Upper lobe of right lung (tissue), 1 donor: ENCODE data around the gene MS4A1. TPM values are rescaled to one million over a fixed set of nuclear protein-coding genes. Genes with fewer than 3 reads are reported as not detected.
"Not testable (repeated sequence)": the region's sequence is repeated elsewhere in the genome, so short reads cannot be mapped to it uniquely, and the experiment has no call there.

Experiments used
- ATAC-seq: fragments of 200-7000 bp; cut with Tn5 transposase; one replicate; pipeline ENCODE4 v1.9.1; 2020; ENCODE audit warnings: mild to moderate bottlenecking, moderate library complexity
- DNase-seq: peaks from one replicate; pipeline ENCODE4 v3.0.0-alpha.2; 2020
- H3K27ac ChIP-seq: fragments of 200-600 bp; one replicate; pipeline ENCODE4 v1.8.0; 2022
- H3K27me3 ChIP-seq: fragments of 200-600 bp; one replicate; pipeline ENCODE4 v1.8.0; 2022; ENCODE audit warnings: mild to moderate bottlenecking
- H3K36me3 ChIP-seq: fragments of 200-600 bp; one replicate; pipeline ENCODE4 v1.8.0; 2022
- H3K4me1 ChIP-seq: fragments of 200-600 bp; one replicate; pipeline ENCODE4 v1.8.0; 2022
- H3K4me3 ChIP-seq: fragments of 200-600 bp; one replicate; pipeline ENCODE4 v1.8.0; 2022; ENCODE audit warnings: mild to moderate bottlenecking
- H3K9me3 ChIP-seq: fragments of 200-600 bp; one replicate; pipeline ENCODE4 v1.8.0; 2022
- CTCF ChIP-seq: fragments of 200-600 bp; IDR thresholded peaks from one replicate; pipeline ENCODE4 v1.8.0; 2022; ENCODE audit warnings: antibody characterized with exemption
- intact Hi-C: fragments of 100-400 bp; cut with DNase I; formaldehyde crosslinking; loops from one replicate; pipeline ENCODE4 v1.11.0; 2022
- total RNA-seq: library from RNA; stranded (reverse); fragmentation: NEBNext Ultra II Directional; extraction: Animal tissue kit (Norgen Biotek cat#: 25700); gene quantifications from one replicate; pipeline ENCODE4 v1.2.1, GENCODE V29; 2021
- donor health status: DM: no; HTN: yes; CAD: no; lungs with severe emphysema.

MS4A1 gene
- total RNA-seq, 1 donor from 2014 or later, result 1.3 TPM

- intact Hi-C loops, result no loop called here
- TF ChIP-seq CTCF, result no peak
- no peaks in the 10 kb centered on the region for H3K36me3 ChIP-seq
Measured at GRCh38 chr11:60433401-60433800, 22.2 kb upstream of the MS4A1 start.

GRCh38 chr11:60447070-60447469 lies 8.6 kb upstream of the MS4A1 start:
- TF ChIP-seq CTCF, result no peak
- Histone ChIP-seq H3K27me3 (no peaks in the 10 kb centered on the region), H3K27ac (no peak overlapping the region), H3K36me3 (no peaks in the 10 kb centered on the region), H3K4me3 (no peak overlapping the region), H3K4me1 (no peaks in the 10 kb centered on the region), H3K9me3 (no peaks in the 10 kb centered on the region)
- no peak for ATAC-seq
- intact Hi-C loops, result no loop called here
- no peak for DNase-seq

More at GRCh38 chr11:60433401-60433800, 22.2 kb upstream of the MS4A1 start:
- H3K4me3 ChIP-seq, result no peak overlapping the region
- DNase-seq, result no peak
- no peaks in the 10 kb centered on the region for H3K4me1 ChIP-seq
- no peaks in the 10 kb centered on the region for H3K9me3 ChIP-seq
- no peak overlapping the region for H3K27ac ChIP-seq
- no peak for ATAC-seq
- H3K27me3 ChIP-seq, result no peaks in the 10 kb centered on the region

GRCh38 chr11:60447846-60448245 lies 7.8 kb upstream of the MS4A1 start:
- intact Hi-C loops, result no loop called here
- ATAC-seq (no peak), DNase-seq (no peak)
- no peaks in the 10 kb centered on the region for H3K9me3 ChIP-seq
- H3K27me3 ChIP-seq, result no peaks in the 10 kb centered on the region
- H3K4me1 ChIP-seq, result no peaks in the 10 kb centered on the region
- H3K4me3 ChIP-seq, result no peak overlapping the region
- H3K27ac ChIP-seq, result no peak overlapping the region
- no peaks in the 10 kb centered on the region for H3K36me3 ChIP-seq
- no peak for TF ChIP-seq CTCF

GRCh38 chr11:60451185-60451584 lies 4.5 kb upstream of the MS4A1 start:
- intact Hi-C loops, DNase-seq, H3K9me3 ChIP-seq: not testable (repeated sequence)

GRCh38 chr11:60454212-60454611 lies 1.4 kb upstream of the MS4A1 start:
- intact Hi-C loops, result no loop called here
- no peaks in the 10 kb centered on the region for H3K36me3 ChIP-seq
- no peaks in the 10 kb centered on the region for H3K27me3 ChIP-seq
- no peak overlapping the region for H3K4me3 ChIP-seq
- no peak for DNase-seq
- no peak for ATAC-seq
- no peak for TF ChIP-seq CTCF
- no peaks in the 10 kb centered on the region for H3K4me1 ChIP-seq
- H3K9me3 ChIP-seq, result no peaks in the 10 kb centered on the region
- H3K27ac ChIP-seq, result no peak overlapping the region

More at GRCh38 chr11:60451185-60451584, 4.5 kb upstream of the MS4A1 start:
- H3K4me1 ChIP-seq, H3K4me3 ChIP-seq, H3K27me3 ChIP-seq, H3K36me3 ChIP-seq, ATAC-seq, H3K27ac ChIP-seq: not testable (repeated sequence)

GRCh38 chr11:60457576-60457975 lies 1.9 kb downstream of the MS4A1 start:
- H3K4me1 ChIP-seq, result no peaks in the 10 kb centered on the region
- no peaks in the 10 kb centered on the region for H3K27me3 ChIP-seq
- H3K4me3 ChIP-seq, result no peak overlapping the region
- no peaks in the 10 kb centered on the region for H3K9me3 ChIP-seq
- ATAC-seq (no peak), DNase-seq (no peak)
- no peaks in the 10 kb centered on the region for H3K36me3 ChIP-seq
- no peak overlapping the region for H3K27ac ChIP-seq
- intact Hi-C loops, result no loop called here
- TF ChIP-seq CTCF, result no peak
